Gastroesophageal sphincter (tissue), 4 donors: ENCODE results near the gene MYO1G. TPM values are rescaled to one million over a fixed set of nuclear protein-coding genes. Genes with fewer than 3 reads are reported as not detected.

Experiments used
- ATAC-seq: fragments of 150-250 bp; one replicate; pipeline ENCODE4 v1.9.1; 2016; ENCODE audit warnings: mild to moderate bottlenecking, moderate library complexity
- H3K27ac ChIP-seq, 4 donors: fragments of 200-600 bp; sonication (generic) in 3 of 4; 1 replicate in 3 of 4; 2 replicates in 1 of 4; pipeline ENCODE4 v1.5.1; 2016 to 2019
- H3K27me3 ChIP-seq: fragments of 200-600 bp; sonication (generic); one replicate; pipeline ENCODE4 v1.5.1; 2019
- H3K36me3 ChIP-seq, 2 donors: fragments of 200-600 bp; sonication (generic); one replicate each; pipeline ENCODE4 v1.5.1; 2019; ENCODE audit warnings: control low read depth in 1 of 2
- H3K4me1 ChIP-seq, 3 donors: fragments of 200-600 bp; sonication (generic); 1 replicate in 2 of 3; 2 replicates in 1 of 3; pipeline ENCODE4 v1.5.1; 2016 to 2019; ENCODE audit warnings: control low read depth in 2 of 3
- H3K4me3 ChIP-seq, 2 donors: fragments of 200-600 bp; sonication (generic); one replicate each; pipeline ENCODE4 v1.5.1; 2019; ENCODE audit warnings: mild to moderate bottlenecking in 1 of 2, moderate library complexity in 1 of 2
- H3K9me3 ChIP-seq, 3 donors: fragments of 200-600 bp; sonication (generic); one replicate each; pipeline ENCODE4 v1.5.1; 2017 to 2019; ENCODE audit warnings: control low read depth in 2 of 3
- CTCF ChIP-seq, 4 experiments: fragments of 200-600 bp in 2 of 4; fragments of 450-650 bp in 2 of 4; sonication (generic) in 1 of 4; IDR thresholded peaks; one replicate each; pipeline ENCODE4 v1.5.1; 2017 to 2019; ENCODE audit warnings: antibody characterized with exemption in 4 of 4, mild to moderate bottlenecking in 2 of 4, moderate library complexity in 2 of 4
- EP300 ChIP-seq: sonication (generic); formaldehyde crosslinking; IDR thresholded peaks from one replicate; pipeline ENCODE4 v1.6.1; 2017; ENCODE audit warnings: antibody characterized with exemption, mild to moderate bottlenecking
- POLR2A ChIP-seq, 2 donors: fragments of 450-650 bp; IDR thresholded peaks; one replicate each; pipeline ENCODE4 v1.6.1; 2017; ENCODE audit warnings: antibody characterized with exemption in 2 of 2, mild to moderate bottlenecking in 2 of 2, moderate library complexity in 1 of 2
- POLR2AphosphoS5 ChIP-seq: sonication (generic); formaldehyde crosslinking; IDR thresholded peaks from one replicate; pipeline ENCODE4 v1.6.1; 2017; ENCODE audit warnings: antibody characterized with exemption
- WGBS, 2 donors: methylation state at CpG; one replicate each; pipeline ENCODE4 v1.1.5; 2018; ENCODE audit warnings: low coverage in 1 of 2; 5-methylcytosine and 5-hydroxymethylcytosine counted together
- total RNA-seq, 4 donors: library from RNA; depleted of rRNA; stranded (reverse); fragments of >200 nt; gene quantifications; one replicate each; pipeline ENCODE4 v1.1.0, GENCODE V29; 2016

Gene MYO1G
- total RNA-seq, 4 donors from 2014 or later, result 1.4 to 3.6 (median 2.0) TPM

- no peaks in the 10 kb centered on the region for H3K9me3 ChIP-seq
- ATAC-seq, result no peak
- WGBS, 2 donors, result 80% methylated on average over 8 of the region's 18 CpGs; no CpG with 5 or more reads in 1 of the 2 donors
- H3K27me3 ChIP-seq, result no peaks in the 10 kb centered on the region
- no peaks in the 10 kb centered on the region for H3K4me1 ChIP-seq
- no peak overlapping the region for H3K27ac ChIP-seq
- no peaks in the 10 kb centered on the region for H3K36me3 ChIP-seq
- H3K4me3 ChIP-seq, result no peak overlapping the region
- TF ChIP-seq POLR2A (IDR thresholded peaks at IDR 0.05), result no peak
These were observed 8.2 kb downstream of the MYO1G start for GRCh38 chr7:44970523-44971051.

GRCh38 chr7:44969701-44970522 lies 8.9 kb downstream of the MYO1G start:
- no peaks in the 10 kb centered on the region for H3K9me3 ChIP-seq
- ATAC-seq, result no peak
- H3K27ac ChIP-seq, result no peak overlapping the region
- WGBS, 2 donors, result no CpG with 5 or more reads among the region's 21 CpGs
- no peak overlapping the region for H3K4me3 ChIP-seq
- H3K27me3 ChIP-seq, result no peaks in the 10 kb centered on the region
- TF ChIP-seq CTCF (IDR thresholded peaks at IDR 0.05) (no peak), POLR2A (IDR thresholded peaks at IDR 0.05) (no peak), POLR2AphosphoS5 (no peak), EP300 (no peak)
- H3K4me1 ChIP-seq, result no peaks in the 10 kb centered on the region
- no peaks in the 10 kb centered on the region for H3K36me3 ChIP-seq

- WGBS, 2 donors, result 81% methylated on average over 3 of the region's 11 CpGs; no CpG with 5 or more reads in 1 of the 2 donors
- Histone ChIP-seq H3K4me3 (no peak overlapping the region), H3K9me3 (no peaks in the 10 kb centered on the region), H3K36me3 (no peaks in the 10 kb centered on the region), H3K27me3 (no peaks in the 10 kb centered on the region), H3K4me1 (no peaks in the 10 kb centered on the region), H3K27ac (no peak overlapping the region)
- TF ChIP-seq POLR2AphosphoS5 (no peak), POLR2A (IDR thresholded peaks at IDR 0.05) (no peak), EP300 (no peak), CTCF (IDR thresholded peaks at IDR 0.05) (no peak)
- no peak for ATAC-seq
These were observed 9.6 kb downstream of the MYO1G start for GRCh38 chr7:44969049-44969700.

GRCh38 chr7:44967571-44968446 lies 11.0 kb downstream of the MYO1G start:
- Histone ChIP-seq H3K4me3 (no peak overlapping the region), H3K9me3 (no peaks in the 10 kb centered on the region), H3K36me3 (no peaks in the 10 kb centered on the region), H3K27ac (no peak overlapping the region), H3K27me3 (peaks cover 11% of the 10 kb centered on the region), H3K4me1 (peaks cover 0 to 8% (median 4%) of the 10 kb centered on the region in 3 donors)
- ATAC-seq, result no peak
- 70 to 75% methylated on average over 3 of the region's 18 CpGs for WGBS, 2 donors
- TF ChIP-seq CTCF (IDR thresholded peaks at IDR 0.05) (peak in 1 of 4 experiments; percentile 22), POLR2AphosphoS5 (no peak), POLR2A (IDR thresholded peaks at IDR 0.05) (no peak)
